GM19397 (cell line): ENCODE measurements around the gene TMEM229B.

ENCODE experiments used
- ATAC-seq: cut with Tn5 transposase; IDR thresholded peaks from one replicate; pipeline ENCODE4 v1.9.1; 2021; ENCODE audit warnings: mild to moderate bottlenecking, moderate library complexity; ENCODE audit not compliant: unreplicated experiment

TMEM229B gene

DNA sequence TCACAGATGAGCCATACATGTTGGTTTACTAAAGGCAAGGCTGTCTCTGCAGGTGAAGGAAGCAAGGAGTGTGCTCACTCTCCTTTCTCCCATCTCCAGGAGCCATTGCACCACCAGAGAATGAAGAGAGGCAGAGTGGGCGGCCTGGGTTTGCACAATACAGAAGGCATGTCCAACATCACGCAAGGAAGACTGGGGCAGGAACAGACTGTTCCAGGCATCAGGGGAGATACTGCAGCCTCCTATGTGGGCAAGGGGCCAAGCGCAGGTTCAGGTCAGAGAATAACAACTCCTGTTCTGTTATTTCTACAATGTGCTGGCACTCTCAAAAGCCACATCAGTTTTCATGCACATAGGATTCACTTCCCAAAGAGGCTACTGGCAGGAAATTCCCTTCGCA lies 1.7 kb upstream of the TMEM229B start:
- no peak for ATAC-seq

DNA sequence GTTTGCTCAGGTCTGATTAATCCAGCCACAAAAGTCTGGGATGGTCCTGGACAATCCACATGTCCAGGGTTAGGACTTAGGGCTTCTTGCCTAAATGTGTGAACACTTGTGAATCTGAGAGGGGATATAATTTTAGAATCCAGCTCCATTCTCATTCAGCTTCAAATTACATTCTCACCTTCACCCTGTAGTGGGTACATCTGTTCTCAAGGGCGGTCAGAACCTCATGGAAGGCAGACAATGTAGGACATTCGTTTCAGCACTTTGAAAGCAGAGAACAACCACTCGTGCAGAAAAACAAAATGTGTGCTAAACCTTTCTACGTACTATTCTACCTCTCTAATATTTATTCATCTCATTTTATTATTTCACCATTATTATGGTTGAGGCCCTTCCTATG lies 1.2 kb downstream of the TMEM229B start:
- no peak for ATAC-seq

DNA sequence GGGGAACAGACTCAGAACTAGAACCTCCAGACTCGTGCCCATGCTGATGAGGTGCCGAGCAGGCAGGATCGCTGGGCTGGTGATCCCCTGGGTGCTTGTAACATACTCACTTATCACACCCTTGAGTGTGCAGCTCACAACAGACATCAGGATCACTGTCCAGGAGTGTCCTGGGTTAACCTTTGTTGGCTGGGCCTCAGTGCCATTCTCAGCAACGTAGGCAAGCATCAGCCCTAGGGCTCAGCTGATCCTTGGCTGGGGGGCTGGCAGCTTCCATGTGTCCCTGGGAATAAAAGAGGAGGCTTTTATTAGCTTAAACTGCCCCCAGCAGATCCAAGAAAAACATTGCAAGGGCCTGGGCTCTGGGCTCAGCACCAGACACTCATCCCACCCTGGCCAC lies 1.6 kb downstream of the TMEM229B start:
- no peak for ATAC-seq

DNA sequence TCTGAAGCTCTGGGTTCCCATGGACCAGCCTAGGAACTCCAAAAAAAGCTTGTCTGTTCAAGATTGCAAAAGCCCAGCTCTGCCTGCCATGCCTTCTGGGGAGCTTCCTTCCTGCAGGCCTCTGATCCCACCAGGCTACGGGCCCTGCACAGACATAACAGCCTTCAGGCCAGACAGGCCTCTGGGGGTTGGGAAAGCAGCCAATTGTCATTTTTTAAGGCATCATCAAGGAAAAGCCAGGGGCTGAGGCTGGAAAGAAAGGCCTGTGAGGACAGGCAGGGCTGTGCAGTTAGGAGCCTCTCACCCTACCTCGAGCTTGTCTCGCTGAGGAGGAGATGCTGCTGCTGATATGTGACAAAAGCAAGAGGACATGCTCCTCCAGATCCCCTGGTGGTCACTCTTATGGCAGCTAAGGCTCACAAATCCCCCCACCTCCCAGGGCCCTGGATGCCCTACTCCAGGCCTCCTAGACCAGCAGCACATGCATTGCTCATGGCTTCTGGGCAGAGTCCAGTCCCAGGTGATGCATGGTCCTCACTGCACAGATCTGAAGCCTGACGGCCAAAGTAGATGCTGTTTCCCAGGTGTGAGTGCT lies 2.9 kb downstream of the TMEM229B start:
- no peak for ATAC-seq

DNA sequence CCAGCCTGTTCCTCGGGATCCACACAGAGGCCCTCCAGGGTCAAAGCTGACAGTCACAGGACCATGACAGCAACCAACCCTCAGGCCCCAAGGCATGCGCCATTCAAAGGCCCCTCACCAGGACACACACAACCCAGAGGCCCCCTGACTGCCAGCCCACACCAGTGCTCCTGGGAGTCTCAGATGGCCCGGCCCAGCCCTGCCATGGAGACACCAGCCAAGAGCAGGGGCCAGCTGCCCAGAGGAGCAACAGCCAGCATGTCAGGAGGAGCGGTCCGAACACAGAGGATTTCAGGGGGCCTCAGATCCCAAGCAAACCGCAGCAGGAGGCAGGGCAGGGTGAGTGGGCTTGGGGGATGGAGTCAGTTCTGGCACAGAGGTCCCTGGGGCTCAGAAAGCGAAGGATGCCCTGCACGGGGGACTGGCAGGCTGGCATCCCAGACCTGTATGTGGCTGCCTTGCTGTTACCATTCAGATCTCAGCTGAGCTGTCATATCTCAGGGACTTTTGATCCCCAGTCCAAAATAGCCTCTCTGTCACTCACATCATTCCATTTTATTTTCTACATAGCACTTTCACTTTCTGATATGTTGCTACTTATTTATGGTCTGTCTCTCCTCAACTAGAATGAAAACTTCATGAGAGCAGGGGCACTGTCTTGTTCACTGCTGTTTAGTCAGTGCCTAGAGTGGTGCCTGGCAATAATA lies 4.8 kb downstream of the TMEM229B start:
- ATAC-seq = no peak

GRCh38 chr14:67482231-67483164 lies 6.0 kb downstream of the TMEM229B start:
- ATAC-seq = no peak

DNA sequence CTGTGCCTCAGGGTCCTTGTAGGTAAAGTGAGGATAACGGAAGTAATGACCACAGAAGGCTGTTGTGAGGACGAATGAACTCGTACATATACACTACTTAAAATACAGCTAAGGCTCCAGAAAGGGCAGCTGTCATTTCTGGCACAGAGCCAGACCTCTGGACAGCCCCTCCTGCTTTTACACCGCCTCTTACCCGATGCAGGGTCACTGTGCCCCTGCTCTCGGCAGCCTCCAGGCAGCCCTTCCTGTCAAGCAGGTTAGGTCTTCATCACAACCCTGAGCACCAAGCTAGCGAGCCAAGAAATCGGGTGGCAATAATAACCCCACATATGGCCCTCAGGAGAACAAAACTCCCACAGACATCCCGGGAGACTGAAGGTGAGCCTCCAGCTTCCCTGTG lies 8.5 kb downstream of the TMEM229B start:
- ATAC-seq = no peak

DNA sequence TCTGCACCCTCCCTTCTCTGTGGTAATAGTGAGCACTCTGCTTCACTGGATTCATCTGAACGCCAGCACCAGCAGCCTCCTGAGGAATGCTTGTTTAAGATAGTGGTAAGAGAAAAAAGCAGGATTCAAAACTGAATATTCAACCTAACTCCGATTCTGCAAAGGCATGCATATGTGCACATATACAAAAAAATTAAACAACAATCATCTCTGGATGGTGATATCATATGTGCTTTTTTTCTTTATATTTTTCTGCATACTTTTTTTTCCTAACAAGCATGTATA lies 9.8 kb downstream of the TMEM229B start:
- ATAC-seq = no peak

GRCh38 chr14:67477926-67478799 lies 10.4 kb downstream of the TMEM229B start:
- ATAC-seq = no peak

- no peak for ATAC-seq
These were observed 14.2 kb downstream of the TMEM229B start for GRCh38 chr14:67474366-67474765.

GRCh38 chr14:67473290-67474082 lies 15.0 kb downstream of the TMEM229B start:
- ATAC-seq = no peak

DNA sequence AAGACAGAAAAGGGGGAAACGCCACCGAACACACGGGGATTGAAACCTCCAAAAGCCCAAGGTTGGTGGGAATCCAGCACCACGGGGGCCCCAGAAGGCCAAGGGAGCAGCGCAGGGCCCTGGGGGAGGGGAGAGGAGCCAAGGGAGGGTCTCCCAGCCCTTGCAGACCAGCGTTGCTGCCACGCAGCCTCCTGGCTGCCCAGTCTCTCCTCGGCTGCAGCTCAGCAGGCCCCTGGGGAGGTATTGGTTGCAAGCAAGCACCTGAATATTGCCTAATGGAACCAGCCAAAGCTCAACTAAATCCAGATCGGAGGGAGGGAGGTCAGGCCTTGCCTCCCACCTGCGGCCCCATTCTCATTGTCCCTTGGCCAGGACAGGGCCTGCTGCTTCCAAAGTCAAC lies 15.8 kb downstream of the TMEM229B start:
- ATAC-seq = no peak

DNA sequence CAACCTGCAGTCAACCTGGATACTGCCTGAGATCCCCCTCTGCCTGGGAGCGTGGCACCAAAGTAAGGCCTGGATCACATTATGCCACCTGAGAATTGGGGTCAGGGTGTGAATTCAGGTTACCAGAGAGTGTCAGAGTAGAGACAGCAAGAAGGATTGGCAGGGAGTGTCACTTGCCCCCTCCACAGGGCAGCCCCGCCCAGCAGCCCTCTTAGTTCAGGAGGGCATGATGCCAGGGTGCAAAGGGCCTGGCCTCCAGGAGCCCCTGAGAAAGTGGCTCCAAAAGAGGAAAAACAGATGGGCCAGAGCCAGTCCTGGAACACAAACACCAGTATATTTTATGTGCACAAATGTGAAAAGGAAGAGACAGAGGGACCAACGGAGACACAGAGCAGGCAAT lies 18.6 kb downstream of the TMEM229B start:
- ATAC-seq = no peak

- ATAC-seq = no peak
These were observed 20.2 kb downstream of the TMEM229B start for GRCh38 chr14:67468378-67468730.

- no peak for ATAC-seq
These were observed 21.4 kb downstream of the TMEM229B start for GRCh38 chr14:67467134-67467533.

GRCh38 chr14:67464879-67465278 lies 23.6 kb downstream of the TMEM229B start:
- no peak for ATAC-seq

DNA sequence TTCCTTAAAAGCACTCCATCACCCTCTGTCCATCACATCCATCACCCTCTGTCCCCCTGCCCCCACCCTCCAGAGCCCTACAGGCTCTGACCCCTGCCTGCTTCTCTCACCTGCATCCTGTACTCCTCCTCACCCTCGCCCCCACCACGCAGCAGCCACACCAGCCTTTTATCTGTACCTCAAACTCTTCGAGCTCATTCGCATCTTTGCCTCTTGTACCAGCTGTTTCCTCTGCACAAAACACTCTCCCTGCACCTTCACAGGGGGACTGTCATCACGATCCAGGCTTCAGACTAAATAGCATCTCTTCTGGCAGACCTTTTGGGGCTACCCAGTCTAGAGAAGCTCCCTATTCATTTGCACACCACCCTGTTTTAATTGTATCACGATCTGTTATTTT lies 24.1 kb downstream of the TMEM229B start:
- ATAC-seq = no peak

DNA sequence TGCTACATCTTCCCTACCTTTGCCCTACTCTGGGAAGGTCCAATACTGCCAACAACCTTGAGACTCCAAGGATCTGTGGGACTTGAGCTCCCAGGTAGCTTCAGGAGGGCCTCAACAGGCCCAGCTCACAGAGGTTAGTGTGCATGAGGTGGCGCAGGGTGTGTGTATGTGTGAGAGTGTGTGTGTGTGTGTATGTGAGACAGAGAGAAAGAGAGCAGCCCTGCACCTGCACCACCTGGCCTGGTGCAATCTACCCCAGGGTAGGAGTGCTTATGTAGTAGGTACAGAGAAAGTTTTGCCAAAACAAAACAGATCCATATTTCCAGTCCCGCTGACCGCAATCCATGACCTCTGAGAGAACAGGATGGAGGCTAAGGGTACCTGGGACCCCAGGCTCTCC lies 24.6 kb downstream of the TMEM229B start:
- ATAC-seq = no peak

- no peak for ATAC-seq
These were observed 26.5 kb downstream of the TMEM229B start for GRCh38 chr14:67461996-67462395.

DNA sequence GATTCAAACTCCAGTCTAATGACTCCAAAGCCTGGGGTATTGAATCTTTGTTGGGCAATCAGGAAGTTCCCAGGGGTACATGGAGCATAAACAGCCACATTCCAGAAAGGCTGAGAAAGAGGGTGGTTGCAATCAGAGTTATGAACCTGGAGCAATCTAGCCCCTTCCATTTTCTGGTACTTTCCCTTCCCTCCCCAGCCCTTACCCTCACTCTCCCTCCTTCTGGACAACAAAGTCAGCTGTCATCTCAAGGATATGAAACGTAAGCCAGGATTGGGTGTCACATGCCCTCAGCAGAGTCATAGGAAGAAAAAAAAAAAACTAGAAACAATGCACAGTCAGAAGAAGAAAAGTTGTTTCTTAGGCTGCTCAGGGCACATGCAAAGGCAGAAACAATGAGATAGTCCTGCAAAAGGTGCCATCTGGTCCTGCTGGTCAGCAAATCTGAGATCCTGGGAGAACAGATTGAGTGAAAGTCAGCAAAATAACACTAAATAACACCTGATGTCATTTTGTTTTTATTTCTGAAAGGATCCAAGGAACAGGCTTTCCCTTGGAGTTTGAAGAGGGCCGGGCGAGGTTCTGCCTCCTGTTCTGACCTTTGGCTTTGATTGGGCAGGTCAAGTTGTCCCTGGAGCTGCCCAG lies 27.1 kb downstream of the TMEM229B start:
- ATAC-seq = no peak
